Measurements from ENCODE around the gene BOD1L1. TPM values are rescaled to one million over a fixed set of nuclear protein-coding genes. Genes with fewer than 3 reads are reported as not detected.

The BOD1L1 gene
- total and polyA plus RNA-seq, 2 donors (not counting 1 experiment from before 2014, with no cell fraction given): 20.2 to 109 TPM

GRCh38 chr4:13539619-13540445 lies 87.7 kb downstream of the BOD1L1 start:
- ChIA-PET CTCF (interaction anchor here (3.1 kb wide), 1 partner anchor 13 kb away, joined by 9 read pairs; no protein-coding TSS in a partner anchor), POLR2A (interaction anchor here (0.6 kb wide), 1 partner anchor 82 kb away, joined by 7 read pairs; no protein-coding TSS in a partner anchor)
- Histone ChIP-seq H3K27me3 (replicated peaks in 1 of 4; ENCODE audit: control extremely low read depth in 1 of 4, control insufficient read depth in 3 of 4, insufficient read depth in 4 of 4, low read length in 3 of 4) (peaks cover 0 to 98% (median 87%) of the 10 kb centered on the region in 4 experiments), H3K4me1 (ENCODE audit: control insufficient read depth in 2 of 2, insufficient read depth in 2 of 2, low read length in 2 of 2) (peaks cover 55 to 74% of the 10 kb centered on the region in 2 donors), H3K27ac (ENCODE audit: low read length in 2 of 2) (no peak overlapping the region), H3K9me3 (ENCODE audit: control extremely low read depth in 1 of 3, control insufficient read depth in 2 of 3, insufficient read depth in 1 of 3, low read length in 2 of 3) (peaks cover 1 to 95% (median 47%) of the 10 kb centered on the region in 3 donors), H3K36me3 (replicated peaks in 1 of 2; ENCODE audit: control extremely low read depth in 1 of 2, control insufficient read depth in 1 of 2, extremely low read depth in 1 of 2, insufficient read depth in 2 of 2, low read length in 1 of 2) (no peaks in the 10 kb centered on the region), H3K4me3 (ENCODE audit: control extremely low read depth in 1 of 5, extremely low read depth in 1 of 5, insufficient read depth in 1 of 5, low read depth in 2 of 5, low read length in 4 of 5) (no peak overlapping the region), H4K20me1 (ENCODE audit: control insufficient read depth, insufficient read depth, low read length, poor library complexity, severe bottlenecking) (no peaks in the 10 kb centered on the region), H3K79me2 (ENCODE audit: control insufficient read depth, insufficient read depth, low read length) (no peaks in the 10 kb centered on the region), H3K4me2 (replicated peaks; ENCODE audit: low read depth, low read length, poor library complexity, severe bottlenecking) (peak overlapping the region; percentile 26), H2AFZ (ENCODE audit: insufficient read depth, low read depth, low read length, poor library complexity, severe bottlenecking) (no peak overlapping the region), H3K9ac (ENCODE audit: low read length) (no peak overlapping the region)
- TF ChIP-seq CTCF (IDR thresholded peaks at IDR 0.05): no peak
- TF ChIP-seq EZH2 (IDR thresholded peaks at IDR 0.05; ENCODE audit: borderline replicate concordance, insufficient read depth, low read depth, low read length, poor library complexity, severe bottlenecking): no peak
- Mint-ChIP-seq H3K27ac (peak overlapping the region; percentile 32), H3K27me3 (peaks cover 62% of the 10 kb centered on the region), H3K4me3 (peak overlapping the region; percentile 10), H3K4me1 (peaks cover 21% of the 10 kb centered on the region), H3K9me3 (ENCODE audit: insufficient read depth) (peaks cover 7% of the 10 kb centered on the region)
- ATAC-seq (ENCODE audit: low read depth) (no peak), DNase-seq (peak; percentile 37)
- WGBS (ENCODE audit: insufficient coverage): 12% methylated on average over 37 of the region's 42 CpGs
- intact Hi-C loops (cut with micrococcal nuclease): no loop called here

Data from B cell (primary cell).